Measurements from ENCODE around the gene NDUFS5.
"Not testable (repeated sequence)": the region's sequence is repeated elsewhere in the genome, so short reads cannot be mapped to it uniquely, and the experiment has no call there.

- not testable (repeated sequence) for TF ChIP-seq CTCF, POLR2A (IDR thresholded peaks at IDR 0.05)
These were observed 29.1 kb downstream of the NDUFS5 start for GRCh38 chr1:39055213-39055710.
